HG02973 (cell line): ENCODE measurements around the gene GALNT3.

Experiments
- ATAC-seq: cut with Tn5 transposase; IDR thresholded peaks from one replicate; pipeline ENCODE4 v1.9.1; 2021; ENCODE audit warnings: moderate library complexity; ENCODE audit not compliant: unreplicated experiment

Gene GALNT3

GRCh38 chr2:165793779-165794535, at the start of gene GALNT3:
Gene GALNT3 (minus strand): TSS chr2:165794247. CDS start chr2:165770700, 23,547 bp downstream.
- peak; percentile 29 for ATAC-seq

- ATAC-seq: no peak
These were observed 49.3 kb upstream of the GALNT3 start for GRCh38 chr2:165843351-165843750.

- ATAC-seq: no peak
These were observed 46.4 kb upstream of the GALNT3 start for GRCh38 chr2:165840333-165840958.

GRCh38 chr2:165839610-165840009, 45.6 kb upstream of the GALNT3 start:
- ATAC-seq: no peak

GRCh38 chr2:165837122-165837521, 43.1 kb upstream of the GALNT3 start:
- no peak for ATAC-seq

- ATAC-seq: no peak
These were observed 41.3 kb upstream of the GALNT3 start for GRCh38 chr2:165835363-165835762.

- no peak for ATAC-seq
These were observed 39.1 kb upstream of the GALNT3 start for GRCh38 chr2:165833156-165833555.

GRCh38 chr2:165827921-165828276, 33.9 kb upstream of the GALNT3 start:
- no peak for ATAC-seq

- peak; percentile 81 for ATAC-seq
These were observed 33.2 kb upstream of the GALNT3 start for GRCh38 chr2:165827016-165827920.

- no peak for ATAC-seq
These were observed 31.0 kb upstream of the GALNT3 start for GRCh38 chr2:165825041-165825440.

GRCh38 chr2:165820296-165820695, 26.2 kb upstream of the GALNT3 start:
- no peak for ATAC-seq

GRCh38 chr2:165818920-165819319, 24.9 kb upstream of the GALNT3 start:
- no peak for ATAC-seq

- ATAC-seq: peak; percentile 68
These were observed 21.5 kb upstream of the GALNT3 start for GRCh38 chr2:165815299-165816141.

- ATAC-seq: no peak
These were observed 20.4 kb upstream of the GALNT3 start for GRCh38 chr2:165814473-165814872.

GRCh38 chr2:165811592-165812370, 17.7 kb upstream of the GALNT3 start:
- ATAC-seq: no peak

GRCh38 chr2:165810418-165810817, 16.4 kb upstream of the GALNT3 start:
- ATAC-seq: no peak

GRCh38 chr2:165804719-165805118, 10.7 kb upstream of the GALNT3 start:
- no peak for ATAC-seq

GRCh38 chr2:165803123-165803760, 9.2 kb upstream of the GALNT3 start:
- ATAC-seq: no peak

- ATAC-seq: no peak
These were observed 7.1 kb upstream of the GALNT3 start for GRCh38 chr2:165801176-165801575.
